HG02798 (cell line): ENCODE results near the gene NOP53.
"Not testable (repeated sequence)": the region's sequence is repeated elsewhere in the genome, so short reads cannot be mapped to it uniquely, and the experiment has no call there.

ENCODE experiments used
- ATAC-seq: cut with Tn5 transposase; IDR thresholded peaks from one replicate; pipeline ENCODE4 v1.9.1; 2021; ENCODE audit warnings: mild to moderate bottlenecking; ENCODE audit not compliant: unreplicated experiment, poor library complexity

NOP53 gene

GRCh38 chr19:47802521-47803043 is 57.2 kb downstream of the NOP53 start:
- no peak for ATAC-seq

- ATAC-seq: not testable (repeated sequence)
Observed at GRCh38 chr19:47803148-47803547, 57.8 kb downstream of the NOP53 start.

DNA sequence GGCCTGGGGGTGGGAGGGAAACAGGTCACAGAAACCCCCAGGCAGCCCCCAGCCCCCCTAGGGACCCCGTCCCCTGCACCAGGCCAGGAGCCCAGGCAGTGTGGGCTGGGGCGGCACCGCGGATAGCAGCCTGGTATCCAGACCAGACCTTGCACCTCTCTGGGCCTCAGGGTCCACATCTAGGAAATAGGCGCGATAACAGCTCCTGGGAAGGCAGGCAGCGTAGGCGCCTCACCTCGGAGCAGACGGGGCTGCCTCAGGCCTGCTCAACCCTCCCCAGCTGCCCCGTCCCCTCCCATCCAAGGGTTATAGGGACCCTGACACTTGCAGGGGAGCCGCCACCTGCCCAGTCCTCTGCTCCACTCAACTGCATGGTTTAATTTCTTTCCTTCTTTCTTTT is 58.3 kb downstream of the NOP53 start:
- not testable (repeated sequence) for ATAC-seq

- not testable (repeated sequence) for ATAC-seq
Observed at GRCh38 chr19:47804451-47804850, 59.1 kb downstream of the NOP53 start, which contains the start of gene TPRX1. TSS of gene TPRX1 (minus strand) at chr19:47804551. CDS start at chr19:47804539, 12 bp downstream.

- ATAC-seq: no peak
Observed at GRCh38 chr19:47805313-47805712, 60.0 kb downstream of the NOP53 start.

GRCh38 chr19:47806435-47806834 is 61.1 kb downstream of the NOP53 start:
- no peak for ATAC-seq
